ENCODE data around the gene UST. TPM values are rescaled to one million over a fixed set of nuclear protein-coding genes. Genes with fewer than 3 reads are reported as not detected.

UST gene
- total RNA-seq, 2 donors from 2014 or later, result 1.1 to 2.7 TPM

- Histone ChIP-seq H3K27ac (no peak overlapping the region), H3K4me1 (no peaks in the 10 kb centered on the region), H3K4me3 (no peak overlapping the region), H3K36me3 (no peaks in the 10 kb centered on the region), H3K27me3 (no peaks in the 10 kb centered on the region), H3K9ac (ENCODE audit: low read depth in 2 of 2, low read length in 2 of 2) (no peak overlapping the region), H3K9me3 (no peaks in the 10 kb centered on the region)
- TF ChIP-seq CTCF (IDR thresholded peaks at IDR 0.05), result no peak
- DNase-seq, result no peak
- intact Hi-C loops (cut with DNase I), result no loop called here
These were observed 298.6 kb downstream of the UST start for GRCh38 chr6:149045404-149045803.

- DNase-seq, result no peak
- Histone ChIP-seq H3K9me3 (no peaks in the 10 kb centered on the region), H3K4me1 (no peaks in the 10 kb centered on the region), H3K9ac (ENCODE audit: low read depth in 2 of 2, low read length in 2 of 2) (no peak overlapping the region), H3K27me3 (no peaks in the 10 kb centered on the region), H3K36me3 (no peaks in the 10 kb centered on the region), H3K4me3 (no peak overlapping the region), H3K27ac (no peak overlapping the region)
- intact Hi-C loops (cut with DNase I), result no loop called here
- no peak for TF ChIP-seq CTCF (IDR thresholded peaks at IDR 0.05)
These were observed 299.5 kb downstream of the UST start for GRCh38 chr6:149046164-149046821.

DNA sequence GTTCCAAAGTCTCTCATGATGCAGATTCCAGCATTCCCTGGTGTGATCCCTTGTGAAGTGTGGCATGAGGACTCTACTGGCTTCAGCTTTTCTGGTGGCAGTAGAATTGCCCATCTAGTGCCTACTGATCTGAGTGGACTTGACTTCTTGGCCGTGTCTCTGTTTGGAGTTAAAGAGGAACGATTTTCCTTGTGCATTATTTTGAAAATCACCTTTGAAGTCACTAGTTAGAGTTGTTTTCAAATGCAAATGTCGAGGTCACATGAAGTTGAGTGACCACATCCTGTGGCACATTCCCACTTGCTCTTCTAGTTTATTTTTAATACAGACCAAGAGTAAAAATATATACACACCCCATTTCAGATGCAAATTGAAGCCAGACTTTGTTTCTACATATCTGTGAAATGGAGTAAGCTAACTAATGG is 300.0 kb downstream of the UST start:
- DNase-seq, result no peak
- H3K9me3 ChIP-seq, result no peaks in the 10 kb centered on the region
- no peaks in the 10 kb centered on the region for H3K27me3 ChIP-seq
- no peak overlapping the region for H3K9ac ChIP-seq (ENCODE audit: low read depth in 2 of 2, low read length in 2 of 2)
- no peaks in the 10 kb centered on the region for H3K36me3 ChIP-seq
- no peak for TF ChIP-seq CTCF (IDR thresholded peaks at IDR 0.05)
- no peak overlapping the region for H3K27ac ChIP-seq
- no peak overlapping the region for H3K4me3 ChIP-seq
- intact Hi-C loops (cut with DNase I), result no loop called here
- H3K4me1 ChIP-seq, result no peaks in the 10 kb centered on the region

DNA sequence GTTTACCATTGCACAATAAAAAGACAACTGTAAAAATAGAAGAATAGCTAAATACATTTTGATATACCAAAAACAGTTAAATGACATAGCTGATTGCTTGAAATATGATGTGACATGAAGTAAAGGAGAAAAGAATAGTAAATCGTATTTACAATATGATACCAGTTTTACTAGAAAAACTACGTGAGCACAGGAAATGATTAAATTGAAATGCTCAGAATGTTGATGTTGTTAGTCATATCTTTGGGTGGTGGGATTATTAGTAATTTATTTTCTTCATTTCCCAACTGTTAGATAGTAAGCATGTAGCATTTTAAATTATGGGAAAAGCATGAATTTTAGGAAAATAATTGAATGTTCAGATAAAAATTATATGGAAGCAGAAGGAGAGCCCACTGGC is 302.4 kb downstream of the UST start:
- Histone ChIP-seq H3K9me3 (no peaks in the 10 kb centered on the region), H3K9ac (ENCODE audit: low read depth in 2 of 2, low read length in 2 of 2) (no peak overlapping the region), H3K4me3 (no peak overlapping the region), H3K27ac (no peak overlapping the region), H3K27me3 (no peaks in the 10 kb centered on the region), H3K4me1 (no peaks in the 10 kb centered on the region), H3K36me3 (no peaks in the 10 kb centered on the region)
- DNase-seq, result no peak
- TF ChIP-seq CTCF (IDR thresholded peaks at IDR 0.05), result no peak
- intact Hi-C loops (cut with DNase I), result no loop called here

DNA sequence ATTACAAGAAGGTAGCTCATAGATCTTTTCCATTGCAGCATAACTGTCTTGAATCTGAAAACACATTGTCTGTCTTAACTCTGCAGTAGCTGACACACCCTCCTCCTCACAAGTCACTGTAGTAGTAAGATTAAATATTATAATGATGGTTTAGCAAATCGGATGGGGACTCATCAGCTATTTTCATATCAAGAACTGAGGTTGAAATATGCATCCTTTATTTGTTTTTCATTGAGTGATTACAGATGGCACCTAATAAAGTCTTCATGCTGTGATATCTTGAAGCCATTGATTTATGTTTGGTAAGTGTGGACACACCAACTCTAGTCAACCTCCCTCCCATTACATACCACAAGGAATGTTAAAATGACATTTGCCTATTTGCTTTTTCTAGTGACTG is 303.3 kb downstream of the UST start:
- no peaks in the 10 kb centered on the region for H3K27me3 ChIP-seq
- H3K9me3 ChIP-seq, result no peaks in the 10 kb centered on the region
- no peaks in the 10 kb centered on the region for H3K36me3 ChIP-seq
- H3K4me3 ChIP-seq, result no peak overlapping the region
- H3K9ac ChIP-seq (ENCODE audit: low read depth in 2 of 2, low read length in 2 of 2), result no peak overlapping the region
- no peaks in the 10 kb centered on the region for H3K4me1 ChIP-seq
- no peak overlapping the region for H3K27ac ChIP-seq
- no peak for DNase-seq
- intact Hi-C loops (cut with DNase I), result no loop called here
- TF ChIP-seq CTCF (IDR thresholded peaks at IDR 0.05), result no peak
